Esophagus muscularis mucosa (tissue), 4 donors: ENCODE measurements around the gene GAPDH.

Source experiments
- EP300 ChIP-seq: sonication (generic); formaldehyde crosslinking; IDR thresholded peaks from one replicate; pipeline ENCODE4 v1.6.1; 2017; ENCODE audit warnings: antibody characterized with exemption
- POLR2A ChIP-seq: fragments of 450-650 bp; IDR thresholded peaks from one replicate; pipeline ENCODE4 v1.6.1; 2017; ENCODE audit warnings: antibody characterized with exemption, moderate library complexity, mild to moderate bottlenecking, low read depth
- POLR2AphosphoS5 ChIP-seq, 2 donors: sonication (generic); formaldehyde crosslinking; IDR thresholded peaks; one replicate each; pipeline ENCODE4 v1.6.1; 2017; ENCODE audit warnings: antibody characterized with exemption in 2 of 2
- TF ChIP-seq, protein P1 (sequence below), 3 experiments: fragments of 200-600 bp in 2 of 3; fragments of 450-650 bp in 1 of 3; sonication (generic) in 2 of 3; IDR thresholded peaks; one replicate each; pipeline ENCODE4 v1.5.1; 2017 to 2019; ENCODE audit warnings: antibody characterized with exemption in 3 of 3, mild to moderate bottlenecking in 2 of 3, moderate library complexity in 1 of 3

DNA sequence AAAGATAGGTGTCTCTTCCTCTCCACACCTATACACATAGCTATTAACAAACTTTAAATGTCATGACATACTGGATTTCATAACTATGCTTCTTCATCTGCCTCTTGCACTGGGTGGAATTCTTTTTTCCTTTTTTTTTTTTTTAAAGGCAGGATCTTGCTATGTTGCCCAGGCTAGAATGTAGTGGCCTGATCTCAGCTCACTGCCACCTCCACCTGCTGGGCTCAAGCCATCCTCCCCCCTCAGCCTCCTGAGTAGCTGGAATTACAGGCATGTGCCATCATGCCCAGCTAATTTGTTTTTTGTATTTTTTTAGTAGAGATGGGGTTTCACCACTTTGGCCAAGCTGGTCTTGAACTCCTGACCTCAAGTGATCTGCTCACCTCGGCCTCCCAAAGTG lies 46.1 kb upstream of the GAPDH start:
- no peak for TF ChIP-seq POLR2AphosphoS5 (IDR thresholded peaks at IDR 0.05)
- TF ChIP-seq, protein P1, sequence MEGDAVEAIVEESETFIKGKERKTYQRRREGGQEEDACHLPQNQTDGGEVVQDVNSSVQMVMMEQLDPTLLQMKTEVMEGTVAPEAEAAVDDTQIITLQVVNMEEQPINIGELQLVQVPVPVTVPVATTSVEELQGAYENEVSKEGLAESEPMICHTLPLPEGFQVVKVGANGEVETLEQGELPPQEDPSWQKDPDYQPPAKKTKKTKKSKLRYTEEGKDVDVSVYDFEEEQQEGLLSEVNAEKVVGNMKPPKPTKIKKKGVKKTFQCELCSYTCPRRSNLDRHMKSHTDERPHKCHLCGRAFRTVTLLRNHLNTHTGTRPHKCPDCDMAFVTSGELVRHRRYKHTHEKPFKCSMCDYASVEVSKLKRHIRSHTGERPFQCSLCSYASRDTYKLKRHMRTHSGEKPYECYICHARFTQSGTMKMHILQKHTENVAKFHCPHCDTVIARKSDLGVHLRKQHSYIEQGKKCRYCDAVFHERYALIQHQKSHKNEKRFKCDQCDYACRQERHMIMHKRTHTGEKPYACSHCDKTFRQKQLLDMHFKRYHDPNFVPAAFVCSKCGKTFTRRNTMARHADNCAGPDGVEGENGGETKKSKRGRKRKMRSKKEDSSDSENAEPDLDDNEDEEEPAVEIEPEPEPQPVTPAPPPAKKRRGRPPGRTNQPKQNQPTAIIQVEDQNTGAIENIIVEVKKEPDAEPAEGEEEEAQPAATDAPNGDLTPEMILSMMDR (IDR thresholded peaks at IDR 0.05), result no peak
- no peak for TF ChIP-seq POLR2A
- no peak for TF ChIP-seq EP300
